ENCODE results near the gene PDGFRB.

DNA sequence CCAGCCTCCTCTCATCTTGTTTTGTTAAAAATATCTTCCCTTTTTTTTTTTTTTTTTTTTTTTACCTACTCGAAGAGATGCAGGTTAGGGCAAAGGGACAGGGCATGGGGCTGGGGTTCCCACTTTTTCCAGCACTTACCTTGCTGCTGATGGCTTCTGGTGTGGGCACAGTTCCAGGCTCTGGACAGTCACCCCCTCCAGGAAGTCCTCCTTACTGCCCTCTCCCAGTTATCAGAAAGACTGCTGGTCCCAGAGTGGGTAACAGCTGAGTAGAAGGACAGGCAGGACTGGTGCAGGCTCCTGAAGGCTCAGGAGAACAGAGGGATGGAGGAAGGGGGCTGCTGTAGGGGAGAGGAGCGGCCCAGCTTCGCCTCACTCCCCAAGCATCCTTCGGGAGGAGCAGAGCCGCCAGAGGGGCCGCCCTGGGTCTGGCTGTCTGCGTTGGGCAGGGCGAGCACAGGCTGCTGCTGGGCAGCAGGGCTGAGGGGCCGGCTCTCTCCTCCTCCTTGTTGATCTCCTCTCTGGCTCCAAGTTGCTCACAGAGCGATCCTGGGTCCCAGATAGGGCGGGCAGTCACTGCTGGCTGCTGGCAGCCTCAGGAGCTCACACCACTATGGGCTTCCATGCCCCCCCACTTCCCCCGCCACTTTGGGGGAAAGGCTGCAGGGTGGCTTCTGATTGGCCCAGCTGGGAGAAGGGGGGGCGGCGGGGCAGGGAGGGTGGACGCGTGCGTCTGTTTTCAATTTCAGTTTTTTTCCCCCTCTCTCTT is at the start of gene PDGFRB:
- TF ChIP-seq, protein P1, sequence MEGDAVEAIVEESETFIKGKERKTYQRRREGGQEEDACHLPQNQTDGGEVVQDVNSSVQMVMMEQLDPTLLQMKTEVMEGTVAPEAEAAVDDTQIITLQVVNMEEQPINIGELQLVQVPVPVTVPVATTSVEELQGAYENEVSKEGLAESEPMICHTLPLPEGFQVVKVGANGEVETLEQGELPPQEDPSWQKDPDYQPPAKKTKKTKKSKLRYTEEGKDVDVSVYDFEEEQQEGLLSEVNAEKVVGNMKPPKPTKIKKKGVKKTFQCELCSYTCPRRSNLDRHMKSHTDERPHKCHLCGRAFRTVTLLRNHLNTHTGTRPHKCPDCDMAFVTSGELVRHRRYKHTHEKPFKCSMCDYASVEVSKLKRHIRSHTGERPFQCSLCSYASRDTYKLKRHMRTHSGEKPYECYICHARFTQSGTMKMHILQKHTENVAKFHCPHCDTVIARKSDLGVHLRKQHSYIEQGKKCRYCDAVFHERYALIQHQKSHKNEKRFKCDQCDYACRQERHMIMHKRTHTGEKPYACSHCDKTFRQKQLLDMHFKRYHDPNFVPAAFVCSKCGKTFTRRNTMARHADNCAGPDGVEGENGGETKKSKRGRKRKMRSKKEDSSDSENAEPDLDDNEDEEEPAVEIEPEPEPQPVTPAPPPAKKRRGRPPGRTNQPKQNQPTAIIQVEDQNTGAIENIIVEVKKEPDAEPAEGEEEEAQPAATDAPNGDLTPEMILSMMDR (IDR thresholded peaks at IDR 0.05; ENCODE audit: low read depth, low read length, poor library complexity, severe bottlenecking): no peak
- no peak for TF ChIP-seq EZH2phosphoT487 (IDR thresholded peaks at IDR 0.05; ENCODE audit: borderline replicate concordance, low read length)
